DND-41 (cell line): ENCODE data around the gene CDC26.

Source experiments
- CTCF ChIP-seq: IDR thresholded peaks from 2 replicates; pipeline ENCODE4 v1.5.1; 2012; ENCODE audit warnings: borderline replicate concordance, low read length, moderate library complexity, mild to moderate bottlenecking; ENCODE audit not compliant: poor library complexity, severe bottlenecking; ENCODE audit errors: extremely low read depth
- EZH2 ChIP-seq: IDR thresholded peaks from 3 replicates; pipeline ENCODE4 v1.6.1; 2012; ENCODE audit warnings: borderline replicate concordance, low read depth, mild to moderate bottlenecking, moderate library complexity, low read length, inconsistent platforms; ENCODE audit not compliant: severe bottlenecking

- no peak for TF ChIP-seq EZH2
- no peak for TF ChIP-seq CTCF
Observed at GRCh38 chr9:113261917-113262671, 13.3 kb downstream of the CDC26 start.
